ENCODE results near the gene VGLL3.
"Not testable (repeated sequence)": the region's sequence is repeated elsewhere in the genome, so short reads cannot be mapped to it uniquely, and the experiment has no call there.

The VGLL3 gene

DNA sequence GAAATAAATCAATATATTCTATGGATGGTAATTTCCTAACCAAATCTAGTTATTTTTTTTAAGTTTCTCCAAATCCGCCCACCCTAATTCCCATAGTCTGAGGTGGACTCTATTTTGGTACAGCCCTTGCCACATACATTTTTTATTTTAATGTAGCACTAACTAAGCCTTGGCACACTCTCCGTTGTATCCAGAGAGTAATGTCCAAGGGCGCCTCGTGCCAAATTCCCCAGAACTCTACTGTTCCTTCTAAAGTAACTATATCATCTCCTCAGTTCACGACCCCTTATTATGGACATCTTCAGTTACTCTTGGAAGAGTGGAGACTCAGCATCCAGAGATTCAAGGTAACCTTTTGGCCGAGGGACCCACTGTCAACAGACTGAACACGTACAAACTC lies 1.3 kb downstream of the VGLL3 start:
- DNase-seq (ENCODE audit: low read depth) = no peak

DNA sequence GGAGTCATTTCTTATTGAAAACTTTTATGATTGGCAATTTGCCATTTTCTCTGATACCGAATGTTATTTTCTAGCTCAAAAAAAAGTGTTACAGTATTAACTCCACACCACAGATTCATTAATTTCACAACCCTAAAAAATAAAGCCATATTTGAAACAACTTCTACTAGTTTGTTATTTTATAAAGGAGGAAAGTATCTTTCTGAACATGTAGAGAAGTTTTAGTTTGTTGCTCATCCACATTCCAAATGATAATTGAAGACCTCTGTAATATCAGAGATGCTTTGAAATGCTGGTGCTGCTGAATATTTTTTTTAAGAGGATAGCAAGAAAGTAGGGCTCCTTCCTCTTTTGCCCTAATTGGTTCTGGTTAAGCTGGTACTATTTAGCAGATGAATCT lies 1.9 kb downstream of the VGLL3 start:
- DNase-seq (ENCODE audit: low read depth) = no peak

DNA sequence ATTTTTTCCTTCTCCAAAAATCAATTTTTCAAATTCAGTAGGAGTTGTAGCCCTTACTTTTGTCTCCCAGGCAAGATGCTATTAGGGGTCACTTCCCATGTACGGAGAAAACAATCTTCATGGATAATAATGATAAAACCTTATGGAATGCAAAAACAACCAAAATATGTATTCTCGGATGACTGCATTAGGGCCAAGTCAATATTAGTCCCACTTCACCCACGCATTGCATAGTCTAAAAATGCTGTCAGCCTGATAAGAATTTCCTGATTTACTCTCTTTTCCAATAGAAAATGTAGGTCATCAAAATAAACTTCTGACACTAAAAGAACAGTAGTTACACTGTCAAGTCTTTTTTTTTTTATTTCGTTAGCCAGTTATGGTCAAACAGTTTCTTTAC lies 2.7 kb downstream of the VGLL3 start:
- no peak for DNase-seq (ENCODE audit: low read depth)

GRCh38 chr3:86987421-86987715 lies 3.6 kb downstream of the VGLL3 start:
- DNase-seq (ENCODE audit: low read depth) = no peak

DNA sequence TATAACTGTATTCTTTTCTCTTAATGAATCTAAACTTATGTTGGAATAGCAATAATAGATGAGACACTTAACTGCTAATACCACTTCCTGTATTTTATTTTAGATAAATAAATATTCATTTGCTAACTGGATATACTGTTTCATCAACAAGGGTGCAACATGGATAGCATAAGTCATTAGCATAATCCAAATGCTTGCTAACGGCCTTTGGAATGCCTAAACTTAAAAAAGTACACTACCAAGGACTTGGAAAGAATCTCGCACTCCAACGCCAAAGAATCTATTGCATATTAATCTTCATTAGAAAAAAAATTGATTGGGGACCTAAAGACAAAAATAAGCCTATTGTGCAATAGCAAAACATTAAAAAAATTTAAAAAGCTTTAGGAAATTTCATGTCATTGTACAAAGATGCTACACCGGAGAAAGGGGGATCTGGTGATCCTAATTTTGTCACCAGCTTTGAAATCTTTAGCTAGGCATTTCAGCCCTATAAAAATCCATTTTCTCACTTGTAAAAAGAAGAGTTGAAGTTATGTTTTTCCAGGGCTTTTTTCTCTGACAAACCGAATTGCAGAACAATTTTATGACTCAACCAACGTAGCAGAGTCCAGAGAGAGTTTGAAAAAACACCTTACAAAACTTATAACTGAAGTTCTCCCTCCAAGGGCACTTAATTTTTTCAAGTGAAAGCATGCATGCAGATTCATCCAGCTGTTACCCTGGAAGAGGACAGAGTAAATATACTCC lies 4.1 kb downstream of the VGLL3 start:
- no peak for DNase-seq (ENCODE audit: low read depth)

GRCh38 chr3:86985181-86985826 lies 5.6 kb downstream of the VGLL3 start:
- DNase-seq (ENCODE audit: low read depth) = no peak

GRCh38 chr3:86984271-86984670 lies 6.7 kb downstream of the VGLL3 start:
- DNase-seq (ENCODE audit: low read depth) = no peak

DNA sequence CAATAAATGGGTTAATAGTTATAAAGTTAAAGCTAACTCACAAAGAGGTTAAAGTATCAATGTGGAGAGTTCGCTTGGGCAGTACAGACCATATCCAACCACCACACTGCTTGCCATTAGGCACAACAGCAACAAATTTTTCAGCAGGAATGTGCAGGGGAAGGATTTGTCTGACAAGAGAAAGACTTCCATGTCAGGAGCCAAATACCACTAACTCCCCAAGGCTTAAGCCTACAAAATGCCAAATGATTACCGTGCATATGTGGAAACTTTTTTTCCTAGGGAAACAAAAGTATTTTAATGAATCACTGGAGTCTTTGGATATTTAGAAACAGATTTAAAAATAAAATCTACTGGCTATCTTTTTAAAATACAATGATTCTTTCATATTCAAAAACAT lies 8.1 kb downstream of the VGLL3 start:
- DNase-seq (ENCODE audit: low read depth) = no peak

DNA sequence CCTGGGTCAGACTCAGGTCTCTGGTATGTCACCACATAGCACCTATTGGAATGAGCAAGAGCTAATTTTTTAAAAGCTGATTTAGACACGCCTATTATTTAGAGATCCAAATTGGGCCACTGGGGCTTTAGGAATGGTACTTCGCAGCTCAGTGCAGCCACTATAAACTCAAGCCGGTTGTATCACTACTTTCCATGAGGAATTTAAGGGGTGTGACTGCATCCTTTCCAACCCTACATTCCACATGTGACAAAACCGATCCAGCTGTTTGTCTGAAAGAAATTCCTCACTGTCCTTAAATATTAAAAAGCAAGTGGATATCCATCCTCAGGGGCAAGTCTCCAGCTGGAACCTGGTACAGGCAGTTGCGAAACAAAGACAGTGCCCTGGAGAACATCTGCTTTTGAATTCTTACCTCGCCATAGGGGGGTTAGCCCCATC lies 12.8 kb downstream of the VGLL3 start:
- no peak for DNase-seq (ENCODE audit: low read depth)

GRCh38 chr3:86976219-86976618 lies 14.7 kb downstream of the VGLL3 start:
- no peak for DNase-seq (ENCODE audit: low read depth)

- not testable (repeated sequence) for DNase-seq (ENCODE audit: low read depth)
These were observed 16.8 kb downstream of the VGLL3 start for GRCh38 chr3:86974177-86974576.

- no peak for DNase-seq (ENCODE audit: low read depth)
These were observed 17.5 kb downstream of the VGLL3 start for GRCh38 chr3:86973440-86973839.

GRCh38 chr3:86969500-86970189 lies 21.3 kb downstream of the VGLL3 start:
- DNase-seq (ENCODE audit: low read depth) = no peak

GRCh38 chr3:86968244-86968932 lies 22.6 kb downstream of the VGLL3 start:
- DNase-seq (ENCODE audit: low read depth) = no peak

DNA sequence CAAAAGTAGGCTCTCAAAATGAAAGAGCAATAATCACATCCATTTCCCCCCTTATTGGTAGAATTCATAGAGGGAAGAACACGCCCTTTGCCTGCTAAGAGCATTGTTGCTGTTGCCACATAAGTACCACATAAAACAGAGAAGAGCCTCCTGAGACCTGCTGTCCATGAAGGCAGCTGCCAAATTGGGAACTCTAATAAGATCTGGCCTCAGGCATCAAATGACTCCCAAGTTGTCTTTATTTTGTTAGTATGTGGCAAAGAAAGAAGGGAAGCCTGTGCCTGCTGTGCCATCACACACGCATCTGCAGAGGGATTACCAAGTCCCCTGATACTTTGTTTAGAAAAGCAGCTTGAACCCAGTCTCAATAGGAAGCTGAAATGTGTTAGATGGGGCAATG lies 23.9 kb downstream of the VGLL3 start:
- DNase-seq (ENCODE audit: low read depth) = no peak

- no peak for DNase-seq (ENCODE audit: low read depth)
These were observed 25.8 kb downstream of the VGLL3 start for GRCh38 chr3:86965166-86965565.

- DNase-seq (ENCODE audit: low read depth) = no peak
These were observed 27.3 kb downstream of the VGLL3 start for GRCh38 chr3:86963611-86964010.

- no peak for DNase-seq (ENCODE audit: low read depth)
These were observed 29.7 kb downstream of the VGLL3 start for GRCh38 chr3:86961297-86961696.

GRCh38 chr3:86960550-86960949 lies 30.4 kb downstream of the VGLL3 start:
- DNase-seq (ENCODE audit: low read depth) = no peak

DNA sequence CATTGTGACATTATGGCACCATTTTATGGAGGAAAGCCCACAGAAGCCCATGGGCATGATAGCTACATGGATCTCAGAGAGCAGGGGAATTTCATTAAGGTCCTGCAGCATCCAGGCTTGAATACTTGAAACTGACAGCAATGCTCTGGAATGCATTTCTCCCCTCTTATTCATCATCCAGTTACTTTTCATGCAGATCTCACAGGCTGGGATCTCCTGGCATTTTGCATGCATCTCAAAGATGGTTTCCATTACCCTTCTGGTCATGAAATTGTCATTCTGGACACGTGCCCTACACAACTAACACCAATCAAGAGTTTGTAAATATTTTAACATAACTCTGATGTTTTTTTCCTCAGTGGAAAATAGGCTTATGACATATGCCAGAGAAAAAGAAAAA lies 32.4 kb downstream of the VGLL3 start:
- no peak for DNase-seq (ENCODE audit: low read depth)

DNA sequence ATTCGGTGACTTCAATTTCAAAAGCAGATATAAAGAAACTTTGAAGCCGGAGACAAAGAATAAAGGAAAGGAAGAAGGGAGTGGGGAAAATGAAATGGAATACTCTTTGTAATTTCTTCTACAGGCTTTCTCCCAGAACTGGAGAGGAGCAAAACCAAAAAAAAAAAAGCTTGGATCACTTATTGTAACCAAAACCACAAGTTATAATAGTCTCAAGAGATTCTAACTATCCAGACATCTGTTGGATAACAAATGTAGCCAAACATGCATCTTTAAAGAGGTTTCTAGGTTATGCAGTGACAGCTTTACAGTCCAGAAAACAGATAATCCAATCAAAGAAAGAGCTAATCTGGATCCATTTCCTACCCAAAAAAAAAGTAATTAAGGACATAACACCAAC lies 36.2 kb downstream of the VGLL3 start:
- no peak for DNase-seq (ENCODE audit: low read depth)

DNA sequence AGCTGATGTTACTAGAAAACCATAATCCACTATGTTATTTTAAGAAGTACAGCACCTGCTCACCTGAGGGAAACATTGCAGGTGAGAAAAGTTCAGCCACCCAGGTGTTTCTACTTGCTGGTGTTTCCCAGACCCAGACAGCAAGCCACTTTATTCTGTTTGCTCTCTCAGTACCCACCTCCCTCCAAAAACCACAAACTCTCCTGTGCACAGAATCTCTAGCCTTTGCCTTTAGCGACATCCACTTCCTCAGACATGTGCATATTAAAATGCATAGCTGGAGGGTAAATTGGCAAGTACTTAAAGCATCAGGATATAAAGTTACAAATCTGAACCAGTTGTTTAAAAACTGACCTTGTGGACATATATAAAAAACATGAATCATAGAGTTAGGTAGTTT lies 36.7 kb downstream of the VGLL3 start:
- DNase-seq (ENCODE audit: low read depth) = no peak

DNA sequence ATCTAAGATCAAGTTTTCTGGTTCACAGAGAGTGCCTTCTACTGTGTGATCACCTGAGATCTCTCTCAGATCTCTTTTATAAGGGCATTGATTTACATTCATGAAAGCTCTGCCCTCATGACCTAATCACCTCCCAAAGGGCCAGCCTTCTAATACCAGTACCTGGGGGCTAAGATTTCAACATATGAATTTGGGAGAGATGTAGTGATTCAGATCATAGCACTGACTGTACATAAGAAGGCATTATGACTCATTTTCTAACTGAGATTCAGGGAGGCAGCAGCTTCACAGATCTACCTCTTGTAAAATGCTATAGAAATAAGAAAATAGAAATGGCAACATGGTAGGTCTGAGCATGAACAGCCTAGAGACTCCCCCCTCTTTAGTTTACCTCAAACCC lies 39.6 kb downstream of the VGLL3 start:
- no peak for DNase-seq (ENCODE audit: low read depth)
